Measurements from ENCODE around the gene OR6C68. TPM values are rescaled to one million over a fixed set of nuclear protein-coding genes. Genes with fewer than 3 reads are reported as not detected.

The OR6C68 gene
- total and polyA plus RNA-seq, 2 of the 8 experiments (the other 6 are each of a cell fraction or from before 2014, with no cell fraction given): not detected

DNA sequence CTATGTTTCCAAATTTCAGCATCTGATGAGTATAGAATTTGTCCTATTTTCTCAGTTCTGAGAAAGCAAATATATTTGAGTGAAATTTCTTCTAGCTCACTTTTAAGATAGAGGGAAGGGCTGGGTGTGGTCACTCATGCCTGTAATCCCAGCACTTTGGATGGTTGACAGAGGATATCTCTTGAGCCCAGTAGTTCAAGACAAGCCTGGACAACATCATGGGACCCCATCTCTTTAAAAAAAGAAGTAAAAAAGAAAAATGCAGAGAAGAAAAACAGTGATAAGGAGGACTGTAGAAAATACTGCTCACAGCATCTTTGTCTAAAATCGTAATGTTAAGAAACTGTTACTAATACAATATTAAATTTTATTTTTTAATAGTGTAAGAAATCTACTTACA, 19.9 kb upstream of the OR6C68 start:
- no peaks in the 10 kb centered on the region for H3K9me3 ChIP-seq (ENCODE audit: insufficient read depth in 2 of 2, low read depth in 1 of 2, low read length in 1 of 2)
- no peak overlapping the region for H3K4ac ChIP-seq (replicated peaks; ENCODE audit: insufficient read length, low read depth, low read length)
- no peak overlapping the region for H2BK120ac ChIP-seq (replicated peaks; ENCODE audit: low read depth, low read length)
- no peak overlapping the region for H4K5ac ChIP-seq (ENCODE audit: insufficient read length, low read depth, low read length)
- no peak overlapping the region for H3K4me3 ChIP-seq (ENCODE audit: extremely low read depth in 1 of 4, insufficient read depth in 2 of 4, low read depth in 3 of 4, low read length in 4 of 4)
- H2AK5ac ChIP-seq (ENCODE audit: low read depth, low read length): no peak overlapping the region
- H3K56ac ChIP-seq (replicated peaks; ENCODE audit: insufficient read length, low read depth, low read length): no peak overlapping the region
- H3K4me1 ChIP-seq (replicated peaks in 1 of 4; ENCODE audit: control insufficient read depth in 3 of 4, insufficient read depth in 4 of 4, low read length in 3 of 4): no peaks in the 10 kb centered on the region
- no peak overlapping the region for H2BK5ac ChIP-seq (ENCODE audit: low read depth, low read length)
- no peaks in the 10 kb centered on the region for H4K20me1 ChIP-seq (replicated peaks in 1 of 2; ENCODE audit: control insufficient read depth in 1 of 2, insufficient read depth in 2 of 2, low read length in 2 of 2)
- ChIA-PET POLR2A (ENCODE audit: partially characterized antibody) (no interaction called here), CTCF (ENCODE audit: partially characterized antibody) (interaction anchor here (1.6 kb wide), 1 partner anchor 16 kb away, joined by 4 read pairs; no protein-coding TSS in a partner anchor)
- H2BK12ac ChIP-seq (ENCODE audit: low read depth, low read length): no peak overlapping the region
- no peak overlapping the region for H3K9ac ChIP-seq (replicated peaks in 1 of 4; ENCODE audit: extremely low read depth in 1 of 4, low read depth in 3 of 4, low read length in 3 of 4)
- no peaks in the 10 kb centered on the region for H3K36me3 ChIP-seq (ENCODE audit: control insufficient read depth in 2 of 4, insufficient read depth in 4 of 4, low read length in 3 of 4)
- DNase-seq (ENCODE audit: low read depth in 1 of 2, low spot score in 2 of 2) (no peak), FAIRE-seq (no peak)
- no peak overlapping the region for H2BK20ac ChIP-seq (ENCODE audit: low read length)
- no peaks in the 10 kb centered on the region for H3K23me2 ChIP-seq (ENCODE audit: low read depth, low read length)
- H3K27ac ChIP-seq (ENCODE audit: low read depth, low read length): no peak overlapping the region
- no peak overlapping the region for H2AFZ ChIP-seq (ENCODE audit: low read length)
- 72% methylated on average over 1 of the region's 1 CpG; no CpG with 5 or more reads in 1 of the 2 experiments for WGBS, 2 experiments (ENCODE audit: extremely low coverage in 1 of 2, insufficient coverage in 1 of 2, insufficient read length in 1 of 2, insufficient replicate concordance in 2 of 2, low coverage in 1 of 2, low lambda C conversion rate in 2 of 2, missing lambda C conversion rate in 1 of 2)
- H3K14ac ChIP-seq (ENCODE audit: insufficient read length): no peak overlapping the region
- no peak overlapping the region for H4K8ac ChIP-seq (ENCODE audit: extremely low read depth, insufficient read depth, low read length)
- H4K91ac ChIP-seq (replicated peaks; ENCODE audit: insufficient read length, low read length): no peak overlapping the region
- no peak overlapping the region for H3K23ac ChIP-seq (ENCODE audit: insufficient read length)
- H3K27me3 ChIP-seq (replicated peaks in 1 of 4; ENCODE audit: control insufficient read depth in 3 of 4, extremely low read depth in 1 of 4, insufficient read depth in 3 of 4, low read length in 3 of 4): no peaks in the 10 kb centered on the region
- H3K79me2 ChIP-seq (ENCODE audit: control insufficient read depth in 1 of 2, insufficient read depth in 2 of 2, low read length in 2 of 2): no peaks in the 10 kb centered on the region
- no peaks in the 10 kb centered on the region for H3K79me1 ChIP-seq (ENCODE audit: low read depth, low read length)
- H3K18ac ChIP-seq (ENCODE audit: extremely low read depth, low read length): no peak overlapping the region
- H2BK15ac ChIP-seq (ENCODE audit: low read length): no peak overlapping the region
- no peak overlapping the region for H3K4me2 ChIP-seq (ENCODE audit: insufficient read depth in 1 of 2, low read depth in 2 of 2, low read length in 2 of 2)
- no peak for TF ChIP-seq HDAC6 (IDR thresholded peaks at IDR 0.05; ENCODE audit: low read depth, low read length)
- no peak for TF ChIP-seq TEAD4 (IDR thresholded peaks at IDR 0.05; ENCODE audit: low read depth, low read length)
- TF ChIP-seq, protein P1, sequence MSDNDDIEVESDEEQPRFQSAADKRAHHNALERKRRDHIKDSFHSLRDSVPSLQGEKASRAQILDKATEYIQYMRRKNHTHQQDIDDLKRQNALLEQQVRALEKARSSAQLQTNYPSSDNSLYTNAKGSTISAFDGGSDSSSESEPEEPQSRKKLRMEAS (IDR thresholded peaks at IDR 0.05): no peak
- TF ChIP-seq SAP30 (IDR thresholded peaks at IDR 0.05; ENCODE audit: insufficient read depth, insufficient replicate concordance, low read length): no peak
- TF ChIP-seq SIX5 (IDR thresholded peaks at IDR 0.05; ENCODE audit: low read depth, low read length): no peak
- no peak for TF ChIP-seq SRF (IDR thresholded peaks at IDR 0.05; ENCODE audit: low read depth, low read length)
- no peak for TF ChIP-seq RNF2 (IDR thresholded peaks at IDR 0.05; ENCODE audit: borderline replicate concordance, low read depth, low read length, missing control alignments, poor library complexity, severe bottlenecking)
- TF ChIP-seq, protein P2, sequence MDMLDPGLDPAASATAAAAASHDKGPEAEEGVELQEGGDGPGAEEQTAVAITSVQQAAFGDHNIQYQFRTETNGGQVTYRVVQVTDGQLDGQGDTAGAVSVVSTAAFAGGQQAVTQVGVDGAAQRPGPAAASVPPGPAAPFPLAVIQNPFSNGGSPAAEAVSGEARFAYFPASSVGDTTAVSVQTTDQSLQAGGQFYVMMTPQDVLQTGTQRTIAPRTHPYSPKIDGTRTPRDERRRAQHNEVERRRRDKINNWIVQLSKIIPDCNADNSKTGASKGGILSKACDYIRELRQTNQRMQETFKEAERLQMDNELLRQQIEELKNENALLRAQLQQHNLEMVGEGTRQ (IDR thresholded peaks at IDR 0.05; ENCODE audit: low read length): no peak
- TF ChIP-seq BRCA1 (IDR thresholded peaks at IDR 0.05; ENCODE audit: low read depth, low read length): no peak
- no peak for TF ChIP-seq TCF12 (IDR thresholded peaks at IDR 0.05; ENCODE audit: low read depth, low read length)

Measured in H1 (cell line).